ENCODE results near the gene SDHD. TPM values are rescaled to one million over a fixed set of nuclear protein-coding genes. Genes with fewer than 3 reads are reported as not detected.

The SDHD gene
- total RNA-seq, 1 experiment from 2014 or later: 79.6 TPM

GRCh38 chr11:112082729-112083128 is 3.9 kb upstream of the SDHD start:
- no peak overlapping the region for H3K23ac ChIP-seq (ENCODE audit: insufficient read length, low read depth, low read length)
- H4K5ac ChIP-seq (ENCODE audit: insufficient read length, low read depth, low read length): no peak overlapping the region
- H3K27ac ChIP-seq (ENCODE audit: insufficient read length, low read depth, low read length): no peak overlapping the region
- H3K9me3 Mint-ChIP-seq: peaks cover 0 to 4% of the 10 kb centered on the region in 2 experiments; a peak in 2 of 5 replicates
- no peak overlapping the region for H3K9ac ChIP-seq (ENCODE audit: extremely low read depth, insufficient read length, low read length)
- H4K91ac ChIP-seq (ENCODE audit: insufficient read length, low read depth, low read length): no peak overlapping the region
- no peaks in the 10 kb centered on the region for H3K79me1 ChIP-seq (ENCODE audit: insufficient read depth, low read depth, low read length, poor library complexity, severe bottlenecking)
- H4K8ac ChIP-seq (replicated peaks; ENCODE audit: insufficient read length, low read depth, low read length): no peak overlapping the region
- no peak overlapping the region for H2BK5ac ChIP-seq (ENCODE audit: insufficient read length, low read length)
- no peak overlapping the region for H3K4me2 ChIP-seq (ENCODE audit: insufficient read depth, insufficient read length, low read length)
- H3K4me3 Mint-ChIP-seq: no peak overlapping the region
- H3K27me3 Mint-ChIP-seq (ENCODE audit: low read depth): peaks cover 2% of the 10 kb centered on the region; the same call in 1 of the 2 replicates
- H3K56ac ChIP-seq (ENCODE audit: insufficient read length, low read depth, low read length): no peak overlapping the region
- no peak overlapping the region for H2BK15ac ChIP-seq (ENCODE audit: low read depth, low read length)
- WGBS (ENCODE audit: extremely low coverage, insufficient read length, low lambda C conversion rate): no CpG with 5 or more reads among the region's 4 CpGs
- no peak overlapping the region for H2BK20ac ChIP-seq (ENCODE audit: low read depth, low read length, poor library complexity, severe bottlenecking)
- H3K18ac ChIP-seq (ENCODE audit: insufficient read length, low read depth, low read length): no peak overlapping the region
- no peak overlapping the region for H2BK120ac ChIP-seq (ENCODE audit: low read depth, low read length, poor library complexity, severe bottlenecking)
- peaks cover 13% of the 10 kb centered on the region; the same call in 1 of the 2 replicates for H3K79me2 ChIP-seq (ENCODE audit: insufficient read depth, low read length)
- H3K23me2 ChIP-seq (ENCODE audit: insufficient read length, low read depth, low read length, poor library complexity, severe bottlenecking): peaks cover 5% of the 10 kb centered on the region
- no peaks in the 10 kb centered on the region for H4K20me1 ChIP-seq (ENCODE audit: control insufficient read depth, insufficient read depth, insufficient read length)
- no peak overlapping the region for H3T11ph ChIP-seq (ENCODE audit: low read length)
- no peak overlapping the region for H3K4ac ChIP-seq (ENCODE audit: low read depth, low read length)
- H3K36me3 Mint-ChIP-seq (ENCODE audit: insufficient read depth in 1 of 3, low read depth in 3 of 3): peaks cover 5 to 81% (median 59%) of the 10 kb centered on the region in 3 experiments; a peak in 5 of 7 replicates
- H3K9me3 ChIP-seq (ENCODE audit: control insufficient read depth, low read depth, low read length): no peaks in the 10 kb centered on the region
- no peak overlapping the region for H2AFZ ChIP-seq (ENCODE audit: low read length)
- no peak overlapping the region for H3K14ac ChIP-seq (ENCODE audit: insufficient read depth, low read length)
- no peak for TF ChIP-seq CTCF (conservative IDR thresholded peaks at IDR 0.05)
- no peak overlapping the region for H2AK5ac ChIP-seq (ENCODE audit: insufficient read length, low read length)
- DNase-seq: no peak
- H3K4me1 Mint-ChIP-seq: peaks cover 14 to 17% of the 10 kb centered on the region in 2 experiments
- peak overlapping the region in 1 of 3 experiments; percentile 84; a peak in 2 of 7 replicates for H3K27ac Mint-ChIP-seq
- no peaks in the 10 kb centered on the region for H3K27me3 ChIP-seq (ENCODE audit: insufficient read depth, low read length)
- no peak overlapping the region for H2BK12ac ChIP-seq (ENCODE audit: insufficient read length, low read depth, low read length)
- no peaks in the 10 kb centered on the region for H3K4me1 ChIP-seq (ENCODE audit: insufficient read depth, low read length)
